ENCODE data around the gene CD177.
"Not testable (repeated sequence)": the region's sequence is repeated elsewhere in the genome, so short reads cannot be mapped to it uniquely, and the experiment has no call there.

The CD177 gene

GRCh38 chr19:43380771-43381386 lies 27.4 kb downstream of the CD177 start:
- DNase-seq (ENCODE audit: low read depth): no peak

DNA sequence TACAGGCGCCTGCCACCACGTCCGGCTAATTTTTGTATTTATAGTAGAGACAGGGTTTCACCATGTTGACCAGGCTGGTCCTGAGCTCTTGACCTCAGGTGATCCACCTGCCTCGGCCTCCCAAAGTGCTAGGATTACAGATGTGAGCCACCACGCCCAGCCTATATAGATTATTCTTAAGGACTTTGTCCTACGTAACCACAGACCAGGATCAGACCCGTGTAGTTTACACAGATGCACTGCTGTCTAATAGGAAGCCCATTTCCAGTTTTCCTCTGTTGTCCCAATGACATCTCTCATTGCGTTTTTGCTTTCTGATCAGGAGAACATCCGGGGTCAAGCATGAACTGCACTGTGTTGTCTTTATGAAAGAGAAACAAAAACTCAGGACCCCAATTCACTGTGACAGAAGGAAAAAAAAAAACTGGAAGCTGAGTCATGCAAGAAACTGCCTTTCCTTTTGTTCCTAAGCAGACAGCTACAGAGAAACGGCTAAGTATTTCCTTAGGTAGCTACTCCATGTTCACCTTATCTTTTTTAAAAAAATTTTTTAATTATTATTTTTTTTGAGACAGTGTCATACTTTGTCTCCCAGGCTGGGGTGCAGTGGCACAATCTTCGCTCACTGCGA lies 29.2 kb downstream of the CD177 start:
- not testable (repeated sequence) for DNase-seq (ENCODE audit: low read depth)

DNA sequence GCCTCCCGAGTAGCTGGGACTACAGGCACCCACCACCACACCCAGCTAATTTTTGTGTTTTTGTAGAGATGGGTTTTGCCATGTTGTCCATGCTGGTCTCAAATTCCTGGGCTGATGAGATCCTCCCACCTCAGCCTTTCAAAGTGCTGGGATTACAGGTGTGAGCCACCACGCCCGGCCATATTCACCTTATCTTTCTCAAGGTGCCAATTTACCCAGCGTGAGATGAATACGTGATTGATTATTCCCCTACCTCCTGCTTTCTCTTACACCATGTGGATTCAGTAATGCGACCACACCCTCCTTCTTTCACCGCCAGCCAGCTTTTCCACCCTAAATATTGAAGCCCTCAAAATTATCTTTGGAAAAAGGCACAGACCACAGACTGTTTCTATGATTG lies 29.8 kb downstream of the CD177 start:
- not testable (repeated sequence) for DNase-seq (ENCODE audit: low read depth)

DNA sequence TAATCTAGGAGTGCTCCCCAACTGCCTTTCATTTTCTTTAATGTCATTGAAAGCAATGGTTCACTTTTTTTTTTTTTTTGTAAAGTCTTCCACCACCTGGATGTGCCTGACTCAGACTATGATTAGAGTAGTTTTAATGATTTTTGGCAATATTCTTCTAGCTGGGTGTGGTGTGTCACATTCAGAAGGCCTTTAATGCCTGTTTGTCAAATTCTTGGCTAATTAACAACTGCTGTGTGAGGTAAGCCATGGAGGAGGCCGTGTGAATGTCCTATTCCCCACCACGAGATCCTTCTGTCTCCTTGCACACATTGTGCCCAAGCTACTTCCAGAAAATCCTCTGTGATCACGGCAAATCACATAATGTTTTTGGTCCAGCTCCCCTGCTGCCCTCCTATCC lies 30.3 kb downstream of the CD177 start:
- not testable (repeated sequence) for DNase-seq (ENCODE audit: low read depth)

DNA sequence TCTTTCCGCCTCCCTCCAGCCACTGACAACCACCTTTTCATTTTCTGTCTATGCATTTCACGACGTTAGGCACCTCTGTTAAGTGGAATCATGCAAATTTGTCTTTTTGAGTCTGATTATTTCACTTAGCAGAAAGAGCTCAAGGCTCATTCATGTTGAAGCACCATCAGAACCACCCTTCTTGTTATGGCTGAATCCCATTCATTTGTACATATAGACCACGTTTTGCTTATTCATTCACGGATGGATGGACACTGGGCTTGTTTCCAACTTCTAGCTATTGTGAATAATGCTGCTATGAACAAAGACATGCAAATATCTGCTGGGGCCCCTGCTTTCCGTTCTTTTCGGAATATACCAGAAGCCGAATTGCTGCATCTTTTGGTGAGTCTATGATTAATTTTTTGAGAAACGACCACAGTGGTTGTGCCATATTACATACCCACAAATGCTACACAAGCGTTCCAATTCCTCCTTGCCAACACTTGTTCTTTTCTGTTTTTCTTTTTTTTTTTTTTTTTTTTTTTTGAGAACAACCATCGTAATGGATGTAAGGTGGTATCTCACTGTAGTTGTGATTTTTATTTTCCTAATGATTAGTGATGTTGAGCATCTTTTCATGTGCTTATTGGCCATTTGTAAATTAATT lies 37.5 kb downstream of the CD177 start:
- not testable (repeated sequence) for DNase-seq (ENCODE audit: low read depth)

DNA sequence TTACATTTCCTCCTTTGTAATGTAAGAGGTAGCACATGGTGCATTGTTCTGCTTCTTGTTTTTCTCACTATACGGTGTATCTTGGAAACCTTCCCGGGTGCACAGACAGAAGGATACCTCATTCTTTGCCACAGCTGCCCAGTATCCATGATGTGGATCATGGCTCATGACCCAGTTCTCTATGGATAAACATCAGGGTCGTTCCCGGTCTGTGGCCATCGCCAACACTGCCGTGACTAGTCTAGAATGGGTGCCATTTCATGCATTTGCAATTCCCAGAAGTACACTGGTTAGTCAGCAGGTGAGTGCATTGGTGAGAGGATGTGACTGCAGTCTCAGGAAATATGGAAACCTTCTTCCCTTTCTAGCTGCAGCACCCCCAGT lies 38.1 kb downstream of the CD177 start:
- DNase-seq (ENCODE audit: low read depth): not testable (repeated sequence)

GRCh38 chr19:43393501-43393900 lies 40.0 kb downstream of the CD177 start:
- not testable (repeated sequence) for DNase-seq (ENCODE audit: low read depth)

DNA sequence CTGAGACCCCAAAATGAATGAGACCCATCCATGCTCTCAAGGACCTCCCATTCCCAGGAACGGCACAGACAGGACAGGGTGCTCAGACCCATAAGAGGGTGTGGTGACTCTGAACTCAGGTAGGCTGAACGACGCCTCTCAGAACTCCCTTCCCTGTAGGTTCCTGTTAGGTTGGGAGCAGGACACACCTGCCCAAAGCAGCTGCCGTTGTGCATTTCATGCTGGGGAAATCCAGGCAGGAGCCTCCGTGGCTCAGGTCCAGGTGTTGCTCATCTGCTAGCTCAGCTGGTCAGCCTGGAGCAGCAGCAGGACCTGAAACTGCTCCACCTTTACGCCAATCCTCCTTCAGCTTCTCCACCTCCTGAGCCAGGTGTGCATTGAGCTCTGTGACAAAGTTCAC lies 42.1 kb downstream of the CD177 start:
- DNase-seq (ENCODE audit: low read depth): no peak

GRCh38 chr19:43406297-43406696 lies 52.8 kb downstream of the CD177 start:
- no peak for DNase-seq (ENCODE audit: low read depth)

DNA sequence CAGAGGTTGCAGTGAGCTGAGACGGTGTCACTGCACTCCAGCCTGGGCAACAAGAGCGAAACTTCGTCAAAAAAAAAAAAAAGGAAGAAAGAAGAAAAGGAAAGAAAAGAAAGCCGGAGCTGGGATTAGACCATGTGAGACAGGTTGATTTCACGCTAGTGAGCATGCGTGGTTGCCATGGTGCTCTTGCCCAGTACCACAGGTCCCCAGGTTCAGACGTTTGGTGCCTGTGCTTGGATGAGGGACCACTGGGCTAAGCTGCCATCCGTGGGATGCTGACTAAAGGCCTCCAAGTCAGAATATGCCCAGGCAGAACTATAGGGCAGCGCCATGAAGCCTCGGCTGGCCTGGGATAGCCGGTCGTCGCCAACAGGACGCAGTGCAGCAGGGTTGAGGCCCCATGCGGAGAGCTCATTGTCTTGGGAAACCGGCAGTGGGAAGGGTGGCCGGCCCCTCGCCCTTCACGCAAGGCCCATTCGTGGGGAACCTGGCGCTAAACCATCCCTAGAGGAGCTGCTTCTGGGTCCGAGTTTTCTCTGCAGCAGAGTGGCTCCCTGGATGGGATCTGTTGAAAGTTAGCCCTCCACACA lies 54.0 kb downstream of the CD177 start:
- DNase-seq (ENCODE audit: low read depth): no peak

DNA sequence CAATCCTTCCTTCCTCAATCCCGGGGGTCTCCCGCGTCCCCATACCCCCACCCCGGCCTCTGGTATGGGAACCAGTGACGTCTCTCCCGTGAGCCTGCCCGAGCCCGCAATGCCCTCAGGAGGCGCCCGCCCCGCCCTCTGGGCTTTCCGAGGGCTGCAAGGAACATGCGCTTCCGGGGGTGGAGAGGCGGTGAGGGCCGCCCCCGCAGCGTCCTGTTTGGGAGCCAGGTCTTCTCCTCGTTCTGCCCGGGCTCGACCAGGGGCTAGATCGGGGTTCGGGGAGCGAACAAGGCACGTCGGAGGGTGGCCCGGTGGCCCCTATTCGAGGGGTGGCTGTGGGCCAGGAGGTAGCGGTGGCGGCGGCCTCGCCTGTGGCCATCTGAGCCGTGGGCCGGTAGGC lies 54.6 kb downstream of the CD177 start:
- no peak for DNase-seq (ENCODE audit: low read depth)

DNA sequence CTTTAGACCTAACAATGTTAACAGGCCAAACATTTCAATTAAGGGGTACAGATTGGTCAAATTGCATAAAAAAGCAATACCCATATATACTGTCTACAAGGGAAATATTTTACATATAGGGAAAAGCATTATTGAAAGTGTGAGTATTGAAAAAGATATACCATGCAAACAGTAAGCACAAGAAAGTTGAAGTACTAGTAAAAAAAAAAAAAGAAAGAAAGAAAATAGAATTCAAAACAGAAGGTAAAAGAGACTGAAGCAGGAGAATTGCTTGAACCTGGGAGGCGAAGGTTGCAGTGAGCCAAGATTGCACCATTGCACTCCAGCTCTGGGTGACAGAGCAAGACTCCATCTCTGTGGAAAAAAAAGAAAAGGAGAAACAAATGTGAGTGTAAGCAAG lies 55.9 kb downstream of the CD177 start:
- DNase-seq (ENCODE audit: low read depth): no peak

DNA sequence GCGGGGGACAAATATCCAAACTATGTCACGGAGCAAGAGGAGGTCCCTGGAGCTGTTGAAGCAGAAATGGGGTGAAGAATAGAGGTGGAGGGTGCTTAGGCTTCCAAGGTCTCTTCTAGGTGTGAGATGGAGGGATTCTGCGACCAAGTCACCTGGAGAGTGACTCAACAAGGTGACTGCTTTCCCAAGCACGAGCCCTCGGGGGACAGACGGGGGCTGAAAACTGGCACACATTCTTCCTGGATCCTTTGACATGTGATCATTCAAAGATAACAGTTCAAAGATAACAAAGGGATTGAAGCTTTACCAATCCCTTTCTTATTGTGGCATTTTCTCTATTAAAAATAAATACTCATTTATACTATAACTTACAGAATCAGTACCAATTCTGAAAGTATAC lies 59.0 kb downstream of the CD177 start:
- no peak for DNase-seq (ENCODE audit: low read depth)

Measured in stromal cell of bone marrow (primary cell).